ENCODE data around the gene CDC25C.
"Not testable (repeated sequence)": the region's sequence is repeated elsewhere in the genome, so short reads cannot be mapped to it uniquely, and the experiment has no call there.

Gene CDC25C

DNA sequence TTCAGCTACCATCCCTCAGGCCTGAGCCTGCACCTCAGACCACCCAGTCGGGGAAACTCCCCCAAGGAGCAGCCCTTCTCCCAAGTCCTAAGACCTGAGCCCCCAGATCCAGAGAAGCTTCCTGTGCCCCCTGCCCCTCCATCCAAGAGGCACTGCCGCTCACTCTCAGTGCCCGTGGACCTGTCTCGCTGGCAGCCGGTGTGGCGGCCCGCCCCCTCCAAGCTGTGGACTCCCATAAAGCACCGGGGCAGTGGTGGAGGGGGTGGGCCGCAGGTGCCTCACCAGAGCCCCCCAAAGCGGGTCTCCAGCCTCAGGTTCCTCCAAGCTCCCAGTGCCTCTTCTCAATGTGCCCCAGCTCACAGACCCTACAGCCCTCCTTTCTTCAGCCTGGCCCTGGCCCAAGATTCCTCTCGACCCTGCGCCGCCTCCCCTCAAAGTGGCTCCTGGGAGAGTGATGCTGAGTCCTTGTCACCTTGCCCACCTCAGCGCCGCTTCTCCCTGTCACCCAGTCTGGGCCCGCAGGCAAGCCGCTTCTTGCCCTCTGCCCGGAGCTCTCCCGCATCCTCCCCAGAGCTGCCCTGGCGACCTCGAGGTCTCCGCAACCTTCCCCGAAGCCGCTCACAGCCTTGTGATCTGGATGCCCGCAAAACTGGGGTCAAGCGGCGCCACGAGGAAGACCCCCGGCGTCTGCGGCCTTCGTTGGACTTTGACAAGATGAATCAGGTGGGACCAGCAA is 13.5 kb upstream of the CDC25C start:
- no peak for DNase-seq

DNA sequence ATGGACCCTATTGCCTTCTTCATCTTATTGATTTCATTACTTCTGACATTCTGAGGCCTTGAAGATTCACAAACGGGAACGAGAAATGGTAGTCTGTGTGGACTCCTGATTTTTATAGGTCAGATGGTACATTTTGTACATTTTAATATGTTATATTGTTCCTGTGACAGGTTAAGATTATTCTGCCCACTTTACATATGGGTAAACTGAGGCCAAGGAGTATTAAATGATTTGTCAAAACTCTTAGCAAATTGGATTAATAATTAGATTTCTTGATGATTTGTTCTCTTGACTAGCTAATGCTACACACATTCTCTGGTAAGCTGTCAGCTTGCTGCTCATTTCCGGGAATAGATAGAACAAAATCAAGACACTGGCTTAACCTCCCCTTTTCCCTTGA is 8.4 kb upstream of the CDC25C start:
- DNase-seq, result no peak

DNA sequence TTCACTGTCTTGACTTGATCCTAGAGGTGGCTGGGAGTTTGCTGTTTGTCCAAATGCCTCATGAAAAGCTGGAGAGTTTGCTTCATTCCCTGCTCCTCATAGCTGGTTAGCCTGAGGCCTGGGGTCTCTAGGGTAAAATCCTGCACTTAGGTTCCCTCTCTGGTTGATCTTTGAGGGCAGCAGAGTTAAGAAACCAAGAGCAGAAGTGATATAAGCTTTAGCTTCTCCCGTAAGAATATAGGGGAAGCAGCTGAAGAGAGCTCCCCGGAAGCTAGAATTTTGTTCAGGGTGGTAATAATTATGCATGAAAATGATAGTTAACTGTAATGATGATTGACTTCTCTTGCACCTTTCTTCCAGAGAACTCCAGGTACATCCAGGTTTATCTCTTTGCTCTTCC is 7.9 kb upstream of the CDC25C start:
- DNase-seq, result no peak

DNA sequence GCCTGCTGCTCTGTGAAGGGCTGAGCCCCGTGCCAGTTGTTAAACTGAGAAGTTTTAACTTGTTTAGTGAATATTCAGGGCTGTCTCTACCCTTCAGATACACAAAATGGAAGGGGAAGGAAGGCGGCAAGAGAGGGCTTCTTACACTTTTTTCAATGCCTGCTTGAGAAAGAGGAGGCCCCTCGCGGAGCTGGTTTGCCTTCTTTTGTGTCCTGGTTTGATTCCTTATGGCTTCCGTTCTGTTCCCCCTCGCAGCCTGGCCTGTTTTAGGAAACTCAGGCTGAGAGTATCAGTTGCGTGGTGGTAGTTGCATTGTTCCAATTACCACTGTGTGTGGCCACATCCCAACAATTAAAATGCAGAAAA is 7.5 kb upstream of the CDC25C start:
- DNase-seq, result no peak

DNA sequence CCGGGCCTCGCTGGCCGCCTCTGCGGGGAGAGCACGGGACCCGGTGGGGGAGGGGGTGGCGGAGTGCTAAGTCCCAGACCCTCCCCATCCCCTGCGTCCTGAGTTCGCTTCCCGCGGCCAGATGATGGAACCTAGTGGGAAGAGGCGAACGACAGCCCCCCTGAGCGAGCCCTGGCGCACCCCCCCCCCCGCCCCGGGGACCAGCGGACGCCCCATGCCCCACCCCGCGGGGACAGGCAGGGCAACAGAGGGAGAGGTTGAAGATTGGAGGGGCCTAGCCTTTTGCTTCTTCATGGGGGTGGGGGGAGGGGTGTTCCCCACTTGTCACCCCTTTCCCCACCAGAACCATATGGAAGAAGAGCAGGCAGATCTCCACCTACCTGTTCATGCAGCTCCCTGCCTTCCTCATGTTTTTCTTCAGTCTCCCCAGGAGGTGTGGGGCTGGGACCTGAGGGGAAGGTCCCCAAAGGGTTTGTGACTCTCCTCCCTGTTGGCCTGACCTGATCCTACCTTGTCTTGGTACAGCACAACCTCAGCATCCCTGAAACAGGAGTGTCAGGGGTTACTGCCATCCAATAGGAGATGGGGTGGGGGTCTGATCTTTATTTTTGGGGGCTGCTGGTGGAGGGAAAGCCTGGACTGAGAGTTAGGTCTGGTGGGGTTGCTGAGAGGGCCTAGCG is 6.9 kb upstream of the CDC25C start:
- no peak for DNase-seq

DNA sequence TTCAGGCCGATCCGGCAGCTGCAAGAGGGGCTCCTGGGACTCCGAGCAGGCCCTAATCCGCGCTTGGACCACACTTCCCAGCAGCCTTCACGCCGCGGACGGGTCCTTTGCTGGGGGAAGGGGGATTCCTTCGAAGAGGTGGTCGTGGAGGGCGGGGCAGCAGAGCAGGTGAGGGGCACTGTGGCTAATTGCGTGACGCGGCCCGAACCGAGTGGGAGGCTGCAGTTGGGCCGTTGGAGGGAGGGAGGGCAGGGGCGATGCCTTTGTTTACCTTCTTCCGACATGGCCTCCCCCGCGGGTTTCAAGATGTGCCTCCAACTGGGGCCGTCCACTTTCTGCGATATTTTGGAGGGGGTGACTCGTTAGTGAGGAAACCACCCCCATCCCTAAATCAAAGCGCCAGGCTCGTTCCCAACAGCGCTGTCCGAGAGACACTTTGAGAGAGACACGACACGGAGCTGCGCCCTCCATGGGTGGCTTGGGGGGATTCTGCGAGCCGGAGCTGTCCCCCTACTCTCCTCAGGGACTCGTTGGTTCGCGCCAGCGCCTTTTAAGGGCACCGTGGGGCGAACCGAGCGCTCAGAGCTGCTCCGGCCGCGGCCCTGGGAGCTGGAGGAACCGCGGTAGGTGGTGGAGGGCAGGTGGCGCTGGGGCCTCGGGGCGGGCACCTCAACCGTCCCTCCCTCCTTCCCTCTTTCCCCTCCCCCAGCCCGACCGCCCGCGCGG is 6.2 kb upstream of the CDC25C start, which contains the start of gene FAM53C:
FAM53C (plus strand) TSS at position 582 of the 726 bp plus-strand sequence. CDS start 3,070 bp downstream, outside the sequence.
- DNase-seq, result peak; percentile 89

DNA sequence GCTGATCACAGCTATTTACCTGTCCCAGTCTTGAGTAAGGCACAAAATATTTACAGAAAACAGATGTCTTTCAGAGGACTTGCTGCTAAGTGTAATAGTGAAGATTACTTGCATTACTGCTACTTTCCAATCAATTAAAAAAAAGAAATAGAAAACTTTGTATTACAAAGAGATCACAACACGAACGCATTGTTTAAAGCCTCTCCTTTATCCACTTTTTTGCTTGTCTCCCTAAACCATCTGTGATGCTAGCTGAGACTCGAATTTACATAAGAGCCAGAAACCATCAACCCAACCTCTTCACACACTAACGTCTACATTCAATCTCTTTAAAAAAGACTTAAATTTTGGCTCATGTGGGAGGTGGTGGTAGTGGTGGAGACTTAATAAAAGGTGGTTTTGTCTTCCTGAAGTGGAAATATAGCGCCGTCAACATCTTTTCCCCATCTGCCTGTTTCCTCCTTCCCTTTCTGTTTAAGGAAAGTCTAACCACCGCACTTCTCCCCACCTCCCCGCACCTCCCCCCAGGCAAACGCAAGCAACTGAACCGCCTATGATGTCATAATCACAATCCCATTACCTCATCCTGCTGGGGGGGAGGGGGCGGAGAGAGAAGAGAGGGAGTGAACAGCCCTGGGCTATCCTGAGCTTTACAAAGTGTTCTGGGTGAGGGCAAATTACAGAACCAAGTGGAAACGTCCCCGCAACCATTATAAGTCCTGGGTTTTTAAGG is 5.5 kb upstream of the CDC25C start:
- DNase-seq, result peak; percentile 83

DNA sequence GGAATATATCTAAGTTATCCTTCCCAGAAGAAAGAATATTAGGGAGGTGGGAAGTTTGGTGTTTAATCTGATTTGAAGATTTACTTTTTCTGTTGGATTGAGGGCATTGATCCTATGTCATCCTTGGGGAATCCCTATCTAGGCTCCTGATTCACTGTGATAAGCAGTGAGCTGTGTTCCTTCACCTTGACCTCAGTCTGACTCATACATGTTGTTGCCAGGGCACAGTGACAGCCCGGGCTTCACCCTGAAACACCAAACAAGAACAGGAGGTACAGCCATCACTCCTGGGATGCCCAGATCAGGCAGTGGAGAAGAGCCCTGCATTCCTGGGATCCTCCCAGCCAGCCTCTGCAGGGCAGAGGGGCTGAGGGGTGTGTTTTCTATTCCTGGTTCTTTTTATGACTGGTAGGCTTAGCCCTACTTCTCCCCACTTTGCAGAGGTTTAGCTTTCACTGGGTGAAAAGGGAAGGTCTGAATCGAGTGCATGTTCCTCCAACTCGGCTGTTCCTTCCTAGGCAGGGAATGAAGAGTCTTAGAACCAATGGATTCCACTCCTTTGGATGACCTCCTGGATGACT is 3.4 kb upstream of the CDC25C start:
- no peak for DNase-seq

DNA sequence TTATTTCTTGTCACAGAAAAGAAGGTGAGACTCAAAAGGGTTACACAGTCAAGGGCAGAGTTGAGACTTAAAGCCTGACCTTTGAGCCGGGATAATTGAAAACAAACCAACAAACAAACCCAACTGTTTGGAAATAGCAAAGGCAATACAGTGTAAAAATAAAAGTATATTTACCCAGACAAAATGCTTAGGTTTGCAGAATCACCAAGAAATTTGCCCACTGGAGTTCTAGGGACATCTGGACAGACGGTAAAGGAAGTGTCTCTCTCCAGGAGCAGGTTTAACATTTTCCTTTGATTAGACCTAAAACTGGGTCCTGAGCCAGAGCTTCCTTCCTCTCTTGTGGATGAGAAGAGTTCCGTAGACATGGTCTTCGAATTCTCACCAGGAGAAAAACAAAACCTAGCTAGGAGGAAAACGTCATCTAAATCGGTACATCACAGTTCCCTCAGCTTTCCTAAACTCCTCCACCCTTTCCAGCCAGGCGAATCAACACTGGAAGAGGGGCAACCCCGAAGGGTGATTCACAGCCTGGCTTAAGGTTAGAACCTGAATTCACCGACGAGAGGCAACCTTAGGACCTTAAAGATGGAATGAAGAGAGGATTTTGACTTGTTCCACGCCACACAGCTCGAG is 673 bp downstream of the CDC25C start:
- no peak for DNase-seq

DNA sequence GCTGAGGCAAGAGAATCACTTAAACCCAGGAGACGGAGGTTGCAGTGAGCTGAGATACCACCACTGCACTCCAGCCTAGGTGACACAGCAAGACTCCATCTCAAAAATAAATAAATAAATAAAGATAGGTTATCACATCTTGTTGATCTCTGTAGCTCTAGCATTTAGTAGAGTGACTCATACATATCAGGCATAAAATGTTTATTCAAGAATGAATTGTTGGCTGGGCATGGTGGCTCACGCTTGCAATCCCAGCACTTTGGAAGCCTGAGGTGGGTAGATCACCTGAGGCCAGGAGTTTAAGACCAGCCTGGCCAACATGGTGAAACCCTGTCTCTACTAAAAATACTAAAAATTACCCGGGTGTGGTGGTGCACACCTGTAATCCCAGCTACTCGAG is 13.4 kb downstream of the CDC25C start:
- not testable (repeated sequence) for DNase-seq

DNA sequence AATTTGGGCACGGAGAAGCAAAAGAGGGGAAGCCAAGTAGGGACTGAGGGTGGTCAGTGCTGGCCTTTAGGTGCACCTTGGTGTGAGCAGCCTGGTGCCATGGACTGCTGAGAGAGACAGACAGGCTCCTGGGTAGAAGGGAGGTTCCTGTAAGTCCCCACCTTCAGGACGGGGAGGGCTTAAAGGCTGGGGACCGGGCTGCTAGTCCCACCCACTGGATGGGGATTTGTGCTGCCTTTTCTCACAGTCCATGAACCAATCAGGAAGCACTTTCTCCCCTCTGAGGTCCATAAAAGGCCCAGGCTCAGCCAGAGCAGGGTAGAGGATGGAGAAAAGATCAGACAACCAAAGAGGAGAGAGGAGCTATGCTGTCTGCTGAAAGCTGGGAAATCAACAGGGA is 15.2 kb downstream of the CDC25C start:
- no peak for DNase-seq

DNA sequence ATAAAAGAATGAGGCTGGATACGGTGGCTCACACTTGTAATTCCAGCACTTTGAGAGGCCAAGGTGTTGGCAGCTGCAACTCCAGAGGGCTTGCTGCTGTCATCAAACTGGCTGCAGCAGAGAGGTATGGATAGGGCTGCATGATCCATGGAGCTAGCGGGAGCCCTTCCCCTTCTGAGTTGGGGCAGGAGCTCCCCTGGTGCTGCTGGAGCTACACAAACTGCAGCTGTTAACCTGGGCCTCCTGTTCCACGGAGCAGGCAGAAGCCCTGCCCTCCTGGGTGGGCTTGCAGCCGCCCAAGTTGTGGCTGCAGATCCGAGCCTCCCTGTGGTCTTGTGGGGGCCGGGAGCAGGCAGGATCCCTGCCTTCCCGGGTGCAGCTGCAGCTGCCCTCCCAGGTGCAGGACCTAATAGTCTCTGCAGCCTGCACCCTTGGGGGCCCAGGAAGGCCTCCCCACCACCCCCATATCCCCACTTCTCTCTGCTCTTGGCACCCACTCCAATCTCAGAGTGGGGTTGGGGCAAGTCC is 15.8 kb downstream of the CDC25C start:
- no peak for DNase-seq

DNA sequence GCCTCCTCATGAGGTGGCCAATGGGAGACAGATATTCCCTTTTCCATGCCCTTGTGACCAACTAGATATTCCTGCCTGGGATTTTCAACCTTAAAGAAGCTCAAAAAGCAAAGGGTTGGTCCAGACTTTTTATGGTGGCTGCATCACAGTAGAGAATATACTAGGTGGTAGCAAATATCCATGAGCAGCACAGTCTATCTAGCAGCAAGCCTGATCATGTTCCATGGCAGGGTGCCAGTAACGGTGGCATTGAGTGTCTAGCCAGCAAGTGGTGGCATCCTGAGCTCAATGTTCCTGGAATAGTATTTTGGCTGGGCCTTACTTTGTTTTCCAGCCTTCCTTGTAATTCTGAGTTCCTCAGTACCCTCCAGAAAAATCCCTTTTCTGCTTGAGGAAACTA is 25.8 kb downstream of the CDC25C start:
- no peak for DNase-seq

DNA sequence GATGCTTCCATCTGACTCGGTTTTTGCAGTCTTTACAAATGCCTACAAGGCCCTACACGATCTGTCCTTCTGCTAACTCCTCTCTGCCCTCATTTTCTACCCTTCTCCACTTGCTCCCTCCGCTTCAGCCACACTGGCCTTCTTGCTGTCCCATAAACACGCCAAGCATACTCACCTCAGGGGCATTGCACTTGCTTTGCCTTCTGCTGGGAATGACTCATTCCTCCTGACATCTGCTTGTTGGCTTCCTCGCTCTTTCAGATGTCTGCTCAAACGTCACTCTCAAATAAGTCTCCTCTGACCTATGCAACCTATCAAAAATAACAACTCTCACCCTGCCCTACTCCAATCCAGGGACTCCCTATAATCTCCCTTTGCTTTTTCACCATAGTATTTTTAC is 28.2 kb downstream of the CDC25C start:
- no peak for DNase-seq

DNA sequence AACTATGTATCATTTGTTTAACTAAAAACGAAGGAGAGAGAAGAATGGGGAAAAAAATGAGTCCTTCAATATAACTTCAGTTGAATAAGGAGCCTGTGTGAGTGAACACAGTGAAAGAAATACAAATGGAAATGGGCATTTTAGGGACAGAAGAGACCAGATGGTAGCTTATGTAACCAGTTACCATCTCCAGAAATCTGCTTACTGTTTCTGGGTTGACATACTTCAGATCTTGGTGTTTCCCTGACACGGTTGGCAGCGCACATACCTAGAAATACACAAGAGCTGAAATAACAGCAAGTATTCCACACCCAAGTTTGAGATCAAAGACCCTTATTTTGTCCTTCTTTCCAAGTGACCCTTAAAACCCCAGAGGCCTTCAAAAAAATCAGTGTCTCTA is 42.3 kb downstream of the CDC25C start:
- no peak for DNase-seq

DNA sequence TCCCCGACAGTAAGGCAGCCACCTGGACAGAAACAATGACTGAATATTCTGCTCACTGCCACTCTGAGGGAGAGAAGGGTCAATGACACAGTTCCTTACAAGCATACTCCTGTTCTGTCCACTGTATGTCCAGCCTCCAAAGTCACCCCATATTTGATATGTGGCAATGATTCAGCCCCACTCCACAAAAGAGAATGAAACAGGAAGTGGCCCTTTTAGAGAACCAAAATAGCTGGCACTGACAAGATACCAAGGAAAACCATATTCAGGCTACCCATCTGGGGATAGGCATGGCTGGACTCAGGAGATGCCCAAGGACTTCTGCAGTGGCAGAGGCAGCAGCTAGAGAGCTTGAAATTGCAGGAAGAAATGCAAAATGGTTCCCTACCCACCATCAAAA is 44.4 kb downstream of the CDC25C start:
- DNase-seq, result no peak

DNA sequence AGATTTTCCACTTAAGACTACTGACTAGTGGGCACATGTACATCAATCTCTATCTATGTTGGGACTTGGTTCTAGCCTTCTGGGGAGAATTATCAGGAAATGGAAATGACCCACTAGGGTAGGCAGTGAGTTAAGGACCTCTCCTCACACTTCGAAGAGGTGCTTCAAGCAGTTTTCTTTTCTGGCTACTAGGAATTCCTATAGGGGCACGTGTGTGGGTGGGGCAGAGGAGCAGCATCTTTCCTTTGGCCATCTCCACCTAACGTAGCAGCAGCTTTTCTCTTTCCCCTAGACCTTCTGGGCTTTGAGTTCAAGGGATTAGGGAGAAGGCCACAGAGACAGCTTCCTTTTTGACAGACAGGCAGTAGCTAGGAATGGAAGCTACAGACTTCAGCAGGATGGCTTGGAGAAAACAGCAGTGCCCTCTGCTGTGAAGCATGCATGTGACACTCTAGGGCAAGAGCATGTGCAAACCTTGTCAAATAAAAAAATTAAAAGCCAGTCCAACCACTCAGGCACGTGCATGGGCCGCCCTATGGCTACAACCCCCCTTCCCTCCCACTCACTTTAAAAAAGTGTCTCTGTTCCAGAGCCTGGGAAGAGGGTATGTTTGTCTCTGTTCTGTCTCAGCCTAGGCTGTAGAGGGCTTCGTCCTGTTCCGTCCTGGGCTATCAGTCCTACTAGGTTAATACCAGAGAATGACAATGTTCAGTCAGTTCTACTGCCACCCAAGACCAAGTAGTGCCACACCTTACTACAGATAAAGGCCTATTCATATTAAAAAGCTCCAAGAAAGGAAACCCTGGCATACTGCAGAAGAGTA is 48.5 kb downstream of the CDC25C start:
- no peak for DNase-seq

DNA sequence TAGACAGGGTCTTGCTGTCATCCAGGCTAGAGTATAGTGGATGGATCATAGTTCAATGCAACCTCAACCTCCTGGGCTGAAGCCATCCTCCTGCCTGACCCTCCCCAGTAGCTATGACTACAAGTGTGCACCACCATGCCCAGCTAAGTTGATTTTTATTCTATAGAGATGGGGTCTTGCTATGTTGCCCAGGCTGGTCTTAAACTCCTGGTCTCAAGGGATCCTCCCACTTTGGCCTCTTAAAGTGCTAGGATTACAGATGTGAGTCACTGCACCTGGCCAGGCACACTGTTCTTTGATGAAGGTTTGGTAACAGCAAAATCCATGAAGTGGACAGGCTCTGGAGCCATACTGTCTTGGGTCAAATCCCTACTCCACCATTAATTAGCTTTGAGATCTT is 50.7 kb downstream of the CDC25C start:
- no peak for DNase-seq

DNA sequence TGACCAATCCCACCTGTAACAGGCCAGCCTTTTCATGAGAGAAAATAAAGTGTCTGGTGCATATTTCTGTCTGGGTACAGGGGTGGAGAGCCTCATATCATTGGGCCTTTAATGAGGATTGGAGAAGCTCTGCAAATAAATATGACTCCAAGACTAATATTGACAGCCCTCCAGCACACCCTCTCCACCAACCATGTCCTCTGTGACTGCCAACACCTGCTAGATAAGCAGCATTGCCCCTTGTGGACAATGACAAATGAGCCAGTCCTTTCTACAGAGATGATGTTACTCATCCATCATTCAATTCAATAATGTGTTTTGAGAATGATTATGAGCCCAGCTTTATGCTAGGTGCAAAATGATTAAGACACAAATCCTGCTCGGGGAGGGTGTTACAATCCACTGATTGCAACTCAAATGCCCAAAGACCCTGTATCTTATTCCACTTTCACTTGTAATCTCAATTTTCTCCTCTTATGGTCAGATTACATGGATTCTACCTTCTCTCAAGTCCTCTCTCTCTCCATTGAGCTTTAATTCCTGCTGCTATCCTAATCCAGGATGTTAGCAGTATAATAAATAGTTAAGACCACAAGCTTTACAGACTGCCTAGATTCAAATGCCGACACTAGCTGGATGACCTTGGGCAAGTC is 55.1 kb downstream of the CDC25C start:
- no peak for DNase-seq

DNA sequence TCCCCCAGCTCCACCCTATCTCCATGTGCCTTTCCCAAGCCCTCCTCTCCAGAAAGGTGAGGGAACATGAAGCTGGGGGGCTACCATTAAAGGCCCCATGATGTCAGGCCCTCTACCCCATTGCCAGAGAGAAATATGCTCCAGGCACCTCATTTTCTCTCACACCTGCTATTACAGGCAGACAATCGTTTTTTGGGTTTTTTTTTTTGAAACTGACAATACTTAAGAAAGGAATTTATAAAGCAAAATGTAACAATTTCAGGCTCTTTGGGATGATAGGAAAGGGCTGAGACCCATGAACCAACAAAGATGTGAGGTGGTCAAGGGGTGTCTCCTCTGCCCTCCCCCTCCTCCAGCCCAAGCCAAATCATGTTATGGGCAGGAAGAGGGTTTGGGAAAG is 55.7 kb downstream of the CDC25C start:
- DNase-seq, result no peak

DNA sequence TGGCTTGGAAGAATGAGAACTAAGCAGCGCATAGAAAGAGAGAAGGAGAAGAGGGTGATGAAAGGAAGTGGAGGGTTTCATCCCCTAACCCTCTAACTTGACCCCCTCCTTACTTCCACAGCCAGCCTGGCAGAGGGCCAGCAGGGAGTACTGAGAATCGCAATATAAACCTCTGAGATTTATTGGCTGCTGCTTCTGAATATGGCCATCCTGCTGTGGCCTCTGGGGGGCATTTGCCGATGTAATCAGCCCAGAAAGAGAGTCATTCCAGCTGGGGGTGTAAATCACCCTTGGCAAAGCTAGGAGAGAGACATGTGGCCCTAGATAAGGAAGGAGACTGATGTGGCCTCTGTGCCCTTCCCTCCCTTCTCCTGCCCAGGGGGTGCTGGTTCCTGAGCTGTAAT is 56.2 kb downstream of the CDC25C start:
- DNase-seq, result no peak
